ENCODE measurements around the gene SPACA1.

The SPACA1 gene

DNA sequence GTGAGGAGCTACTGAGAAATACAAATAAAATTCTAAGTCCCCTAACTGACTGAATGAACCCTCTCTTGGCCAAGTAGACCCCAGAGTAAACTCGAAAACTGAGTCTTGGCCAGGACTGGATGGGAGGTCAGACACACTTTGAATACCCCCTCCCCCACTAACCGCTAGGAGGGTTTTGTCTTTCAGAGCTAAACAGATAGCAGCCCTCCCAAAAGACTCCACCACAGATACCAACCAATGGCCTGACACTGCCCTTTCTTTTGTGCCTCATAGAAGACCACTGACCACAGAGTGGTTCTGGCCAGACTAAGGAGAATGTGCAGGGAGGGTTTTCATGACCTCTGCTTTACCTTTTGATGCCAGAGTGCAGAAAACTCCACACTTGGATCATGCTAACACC, 42.1 kb downstream of the SPACA1 start:
- in situ Hi-C loops (cut with MboI; ENCODE audit: low sequenced_read_pairs): no loop called here

GRCh38 chr6:88105741-88106340, 58.2 kb downstream of the SPACA1 start:
- in situ Hi-C loops (cut with MboI; ENCODE audit: low sequenced_read_pairs): no loop called here

DNA sequence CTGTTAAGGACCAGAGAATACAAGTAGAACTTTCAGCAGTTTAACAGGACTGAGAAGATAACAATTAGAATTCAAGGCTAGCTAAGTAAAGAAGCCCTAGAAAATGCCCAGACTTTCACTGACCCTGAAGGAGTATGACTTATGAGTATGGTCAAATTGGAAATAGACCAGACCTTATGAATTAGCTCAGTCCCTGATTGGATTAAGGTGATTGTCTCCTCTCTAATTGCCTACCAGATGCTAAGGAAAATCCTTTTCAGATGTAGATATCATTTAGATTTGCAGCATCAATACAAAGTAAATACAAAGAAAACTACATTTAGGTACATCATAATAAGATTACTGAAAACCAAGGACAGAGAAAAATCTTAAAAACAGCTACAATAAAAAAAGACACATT, 59.6 kb downstream of the SPACA1 start:
- in situ Hi-C loops (cut with MboI; ENCODE audit: low sequenced_read_pairs): no loop called here

- in situ Hi-C loops (cut with MboI; ENCODE audit: low sequenced_read_pairs): no loop called here
These were observed 64.3 kb downstream of the SPACA1 start for GRCh38 chr6:88111991-88112390.

- in situ Hi-C loops (cut with MboI; ENCODE audit: low sequenced_read_pairs): no loop called here
These were observed 67.2 kb downstream of the SPACA1 start for GRCh38 chr6:88114838-88115237.

GRCh38 chr6:88115307-88115706, 67.7 kb downstream of the SPACA1 start:
- in situ Hi-C loops (cut with MboI; ENCODE audit: low sequenced_read_pairs): no loop called here

DNA sequence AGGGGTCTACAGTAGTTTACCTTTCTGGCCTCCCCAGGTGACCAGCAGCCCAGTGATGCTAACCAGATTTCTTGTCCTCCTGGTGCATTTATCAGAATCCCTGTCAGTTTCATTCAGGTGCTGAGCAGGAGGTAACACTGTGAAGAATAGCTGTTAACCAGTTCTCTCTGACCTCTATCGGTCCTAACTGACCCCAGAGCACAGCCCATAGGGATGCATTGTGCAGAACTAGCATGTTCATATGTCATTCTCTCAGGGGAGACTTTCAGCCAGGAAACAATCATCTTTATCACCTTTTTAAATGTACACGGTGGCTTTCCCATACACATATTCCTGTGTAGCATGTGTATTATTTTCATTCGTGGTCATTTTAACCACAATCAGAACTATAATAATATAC, 68.6 kb downstream of the SPACA1 start:
- in situ Hi-C loops (cut with MboI; ENCODE audit: low sequenced_read_pairs): no loop called here
